OCI-M2 (cell line): Measurements from ENCODE around the gene RIPOR3.
"Not testable (repeated sequence)": the region's sequence is repeated elsewhere in the genome, so short reads cannot be mapped to it uniquely, and the experiment has no call there.

Experiments
- DNase-seq: peaks from one replicate; lab custom pipeline; 2025; ENCODE audit not compliant: unreplicated experiment; lab: John Stamatoyannopoulos, UW

The RIPOR3 gene

GRCh38 chr20:50708845-50709635 is 17.7 kb upstream of the RIPOR3 start:
- DNase-seq = no peak

DNA sequence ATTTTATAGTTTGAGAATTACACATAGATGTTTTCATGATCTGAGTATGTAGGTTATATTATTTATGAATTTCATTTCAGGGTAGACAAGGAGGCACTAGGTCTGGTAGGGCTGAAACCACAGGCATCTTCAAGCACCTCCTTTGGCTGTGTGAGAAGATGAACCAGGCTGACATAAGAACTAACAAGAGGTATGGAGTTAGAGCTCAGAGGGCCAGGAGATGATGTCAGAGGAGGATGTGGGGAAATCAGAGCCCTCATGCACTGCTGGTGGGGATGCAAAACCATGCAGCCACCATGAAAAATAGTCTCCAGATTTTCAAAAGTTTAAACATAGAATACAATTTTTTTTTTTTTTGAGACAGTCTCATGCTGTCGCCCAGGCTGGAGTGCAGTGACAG is 13.6 kb upstream of the RIPOR3 start:
- no peak for DNase-seq

DNA sequence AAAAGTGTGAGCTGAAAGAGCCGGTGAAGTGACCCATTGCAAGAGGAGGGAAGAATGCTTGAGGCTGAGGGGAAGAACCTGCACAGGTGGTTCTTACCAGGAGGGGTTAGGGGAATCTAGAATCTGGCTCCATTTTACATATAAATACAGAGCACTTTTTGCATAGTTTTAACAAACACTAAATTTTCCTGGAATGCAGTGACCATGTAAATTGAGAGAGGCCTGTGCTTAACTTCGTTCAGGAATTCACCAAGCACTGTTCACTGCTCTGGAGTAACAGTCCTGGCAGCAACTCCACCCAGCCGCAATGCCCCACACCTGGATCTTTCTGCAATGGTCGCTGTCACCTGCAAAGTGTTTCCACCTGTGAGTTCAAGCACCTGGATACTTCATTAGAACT is 13.2 kb upstream of the RIPOR3 start:
- DNase-seq = no peak

DNA sequence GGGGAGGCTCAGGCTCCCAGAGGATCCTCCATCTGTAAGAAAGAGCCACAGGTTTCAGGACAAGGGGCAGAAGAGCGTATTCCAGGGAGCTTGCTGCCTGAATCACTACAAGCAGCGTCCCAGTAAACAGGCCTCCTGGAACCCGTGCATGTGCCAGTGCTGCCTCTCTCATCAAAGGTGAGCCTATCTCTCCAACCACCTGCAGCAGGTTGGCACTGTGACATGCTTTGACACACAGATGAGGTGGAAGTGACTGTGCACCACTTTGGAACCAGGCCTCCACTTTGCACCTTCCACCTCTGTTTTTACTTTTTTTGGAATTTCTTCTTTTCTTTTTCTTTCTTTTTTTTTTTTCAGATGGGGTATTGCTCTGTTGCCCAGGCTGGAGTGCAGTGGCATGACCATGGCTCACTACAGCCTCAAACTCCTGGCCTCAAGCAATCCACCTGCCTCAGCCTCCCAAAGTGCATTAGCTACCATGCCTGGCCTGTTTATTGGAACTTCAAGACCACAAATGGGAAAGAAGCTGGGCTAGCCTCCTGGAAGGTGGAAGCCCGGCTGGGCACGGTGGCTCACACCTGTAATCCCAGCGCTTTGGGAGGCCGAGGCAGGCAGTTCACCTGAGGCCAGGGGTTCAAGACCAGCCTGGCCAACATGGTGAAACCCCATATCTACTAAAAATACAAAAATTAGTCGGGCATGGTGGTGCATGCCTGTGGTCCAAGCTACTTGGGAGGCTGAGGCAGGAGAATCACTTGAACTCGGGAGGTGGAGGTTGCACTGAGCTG is 12.5 kb upstream of the RIPOR3 start:
- not testable (repeated sequence) for DNase-seq

DNA sequence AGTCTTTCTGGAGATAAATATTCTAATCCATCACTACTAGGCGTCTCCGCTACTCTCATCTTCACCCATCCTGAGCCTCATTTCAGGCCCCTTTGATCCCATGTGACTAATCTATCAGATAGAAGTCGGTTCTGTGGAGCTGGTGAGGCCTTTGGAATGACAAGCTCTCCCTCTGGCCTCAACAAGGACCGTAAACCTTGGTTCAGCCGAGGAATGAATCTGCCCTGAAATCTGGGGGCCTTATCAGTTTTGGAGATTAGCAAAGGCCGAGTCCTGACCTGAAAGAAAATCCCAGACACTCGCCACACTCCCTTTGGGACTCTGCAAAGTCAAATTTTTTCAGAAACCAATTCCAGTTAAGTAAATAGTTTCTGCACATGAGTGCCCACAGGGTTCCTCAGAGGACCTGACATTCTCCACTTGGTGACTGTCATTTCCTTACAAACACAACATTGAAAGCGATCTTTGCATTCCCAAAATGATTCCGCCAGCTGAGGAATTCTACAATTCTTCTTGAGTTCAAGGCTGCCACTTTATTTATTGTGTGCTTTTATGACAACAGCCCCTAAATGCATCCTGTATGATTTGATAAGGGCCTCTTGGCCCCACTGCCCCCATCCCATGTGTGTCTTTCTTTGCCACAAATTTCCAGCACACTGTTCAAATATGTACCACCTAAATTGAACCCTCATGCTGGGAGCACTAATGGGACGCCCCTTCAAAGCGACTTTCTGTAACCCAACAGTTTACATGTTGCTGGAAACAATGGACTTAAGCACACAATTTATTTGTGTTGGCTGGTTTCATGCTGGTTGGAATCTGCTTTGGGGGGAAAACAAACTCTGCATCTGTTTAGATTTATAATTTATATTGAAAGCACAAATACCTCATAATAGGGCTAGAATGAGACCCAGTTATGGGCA is 10.0 kb upstream of the RIPOR3 start:
- no peak for DNase-seq

DNA sequence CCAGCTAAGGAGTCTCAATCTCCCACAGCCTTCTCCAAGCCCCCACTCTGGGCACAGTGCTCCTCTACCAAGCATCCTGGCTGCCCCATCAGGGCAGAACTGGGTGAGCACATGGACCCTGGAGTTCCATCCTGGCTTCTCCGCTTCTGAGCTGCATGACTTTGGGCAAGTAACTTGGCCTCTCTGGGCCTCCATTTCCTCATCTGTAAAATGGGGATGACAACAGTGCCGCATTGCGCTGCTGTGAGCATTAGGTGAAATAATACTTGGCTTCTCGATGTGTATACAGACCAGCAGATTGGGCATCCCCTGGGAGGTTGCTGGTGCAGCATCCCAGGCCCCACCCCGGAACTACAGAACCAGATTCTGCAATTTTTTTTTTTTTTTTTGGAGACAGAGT is 8.3 kb upstream of the RIPOR3 start:
- DNase-seq = no peak

GRCh38 chr20:50698255-50698654 is 6.9 kb upstream of the RIPOR3 start:
- not testable (repeated sequence) for DNase-seq

- no peak for DNase-seq
These were observed 4.0 kb upstream of the RIPOR3 start for GRCh38 chr20:50695135-50695872.

- no peak for DNase-seq
These were observed 3.2 kb upstream of the RIPOR3 start for GRCh38 chr20:50694379-50695134.

GRCh38 chr20:50693001-50693400 is 1.7 kb upstream of the RIPOR3 start:
- DNase-seq = no peak

- DNase-seq = no peak
These were observed 1.2 kb upstream of the RIPOR3 start for GRCh38 chr20:50692552-50692933.

- DNase-seq = peak; percentile 94
These were observed 520 bp upstream of the RIPOR3 start for GRCh38 chr20:50691573-50692551.

DNA sequence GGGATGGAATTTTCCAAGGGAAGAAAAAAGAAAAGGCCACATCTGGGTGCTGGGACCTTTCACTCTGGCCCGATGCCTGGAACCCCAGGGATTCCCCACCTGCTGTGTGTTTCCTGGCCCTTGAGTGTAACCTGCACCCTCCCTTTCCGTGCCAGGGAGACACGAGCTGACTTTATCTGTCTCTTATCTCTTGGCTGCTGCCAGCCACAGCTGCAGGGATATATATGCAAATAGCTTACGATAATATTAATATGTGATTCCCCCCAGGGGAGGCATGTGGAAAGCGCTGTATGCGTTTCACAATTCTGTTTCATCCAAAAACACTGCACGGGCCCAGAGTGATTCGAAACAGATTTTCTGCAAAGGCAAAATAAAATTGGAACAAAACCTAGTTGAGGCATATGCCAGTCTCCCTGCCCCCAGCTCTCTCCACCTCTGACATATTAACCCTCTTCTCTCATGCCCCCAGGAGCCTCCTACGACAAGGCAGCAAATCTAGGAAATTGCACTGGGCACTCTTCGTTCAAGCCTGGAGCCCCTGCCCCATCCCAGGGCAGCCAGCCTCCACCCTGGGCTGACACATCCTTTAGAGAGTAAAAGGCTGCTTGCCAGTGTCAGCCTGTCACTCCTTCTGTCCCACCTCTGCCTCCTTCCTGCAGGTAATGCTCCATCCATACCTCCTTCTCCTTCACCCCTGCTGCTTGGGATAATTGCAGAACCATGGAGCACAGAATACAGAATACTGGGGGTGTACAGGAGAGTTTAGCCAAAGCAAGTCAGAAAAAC is 1.3 kb downstream of the RIPOR3 start:
- DNase-seq = no peak

GRCh38 chr20:50688256-50688975 is 2.9 kb downstream of the RIPOR3 start:
- no peak for DNase-seq

- no peak for DNase-seq
These were observed 4.5 kb downstream of the RIPOR3 start for GRCh38 chr20:50686821-50687220.

DNA sequence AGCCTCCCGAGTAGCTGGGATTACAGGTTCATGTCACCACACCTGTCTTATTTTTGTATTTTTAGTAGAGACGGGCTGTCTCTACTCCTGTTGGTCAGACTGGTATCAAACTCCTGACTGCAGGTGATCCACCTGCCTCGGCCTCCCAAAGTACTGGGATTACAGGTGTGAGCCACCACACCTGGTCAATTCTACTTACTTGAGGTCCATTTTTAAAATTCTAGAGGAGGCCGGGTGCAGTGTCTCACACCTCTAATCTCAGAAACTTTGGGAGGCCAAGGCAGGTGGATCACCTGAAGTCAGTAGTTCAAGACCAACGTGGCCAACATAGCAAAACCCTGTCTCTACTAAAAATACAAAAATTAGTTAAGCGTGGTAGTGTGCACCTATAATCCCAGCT is 7.8 kb downstream of the RIPOR3 start:
- DNase-seq = no peak

DNA sequence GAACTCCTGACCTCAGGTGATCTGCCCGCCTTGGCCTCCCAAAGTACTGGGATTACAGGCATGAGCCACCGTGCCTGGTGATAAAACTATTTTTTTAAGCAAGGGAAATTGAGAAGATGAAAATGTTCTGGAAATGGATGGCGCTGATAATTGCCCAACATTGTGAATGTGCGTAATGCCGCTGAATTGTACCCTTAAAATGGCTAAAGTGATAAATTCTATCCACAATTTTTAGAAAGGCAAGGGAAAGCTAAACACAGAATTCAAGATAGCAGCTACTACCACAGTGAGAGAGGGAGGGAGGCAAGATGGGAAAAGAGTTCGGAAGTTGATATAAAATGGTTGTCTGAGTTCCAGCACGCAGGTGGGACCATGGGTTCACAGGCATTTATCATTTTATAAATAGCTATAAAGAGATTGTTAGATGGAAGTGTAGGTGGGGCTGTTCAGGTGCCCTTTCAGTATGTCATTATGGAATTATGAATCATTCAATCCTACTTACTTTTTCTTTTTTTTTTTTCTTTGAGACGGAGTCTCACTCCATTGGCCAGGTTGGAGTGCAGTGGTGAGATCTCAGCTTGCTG is 8.3 kb downstream of the RIPOR3 start:
- no peak for DNase-seq
